Measurements from ENCODE around the gene RNF224.

The RNF224 gene

GRCh38 chr9:137240318-137240840 lies 13.1 kb downstream of the RNF224 start:
- TF ChIP-seq CTCF (IDR thresholded peaks at IDR 0.05; ENCODE audit: borderline replicate concordance, extremely low read depth, low read length, poor library complexity, severe bottlenecking) (no peak), EZH2 (IDR thresholded peaks at IDR 0.05; ENCODE audit: borderline replicate concordance, low read depth, low read length, severe bottlenecking) (no peak)
- no peaks in the 10 kb centered on the region for H3K9me3 ChIP-seq (ENCODE audit: insufficient read depth, low read length, severe bottlenecking)
- H3K27me3 ChIP-seq (ENCODE audit: insufficient read depth, low read length, poor library complexity), result no peaks in the 10 kb centered on the region
- peaks cover 25% of the 10 kb centered on the region for H3K79me2 ChIP-seq (ENCODE audit: insufficient read depth, low read length)
- H4K20me1 ChIP-seq (ENCODE audit: insufficient read depth, low read length), result peaks cover 49% of the 10 kb centered on the region
- DNase-seq (peak; percentile 76), ATAC-seq (ENCODE audit: insufficient read depth, low read depth) (peak; percentile 54)
- H2AFZ ChIP-seq (ENCODE audit: low read depth, low read length), result peak overlapping the region; percentile 68
- peaks cover 25% of the 10 kb centered on the region for H3K36me3 ChIP-seq (ENCODE audit: insufficient read depth, low read length)
- peak overlapping the region; percentile 89 for H3K9ac ChIP-seq (ENCODE audit: low read depth, low read length)
- peak overlapping the region; percentile 91 for H3K4me2 ChIP-seq (ENCODE audit: insufficient read depth, low read length)
- peak overlapping the region; percentile 35 to 77; a peak in 3 of 4 replicates for H3K4me3 ChIP-seq (ENCODE audit: low read depth in 1 of 2, low read length in 2 of 2)
- H3K27ac ChIP-seq (ENCODE audit: low read length), result peak overlapping the region; percentile 89
- peaks cover 55% of the 10 kb centered on the region for H3K4me1 ChIP-seq (ENCODE audit: insufficient read depth, low read length)

DNA sequence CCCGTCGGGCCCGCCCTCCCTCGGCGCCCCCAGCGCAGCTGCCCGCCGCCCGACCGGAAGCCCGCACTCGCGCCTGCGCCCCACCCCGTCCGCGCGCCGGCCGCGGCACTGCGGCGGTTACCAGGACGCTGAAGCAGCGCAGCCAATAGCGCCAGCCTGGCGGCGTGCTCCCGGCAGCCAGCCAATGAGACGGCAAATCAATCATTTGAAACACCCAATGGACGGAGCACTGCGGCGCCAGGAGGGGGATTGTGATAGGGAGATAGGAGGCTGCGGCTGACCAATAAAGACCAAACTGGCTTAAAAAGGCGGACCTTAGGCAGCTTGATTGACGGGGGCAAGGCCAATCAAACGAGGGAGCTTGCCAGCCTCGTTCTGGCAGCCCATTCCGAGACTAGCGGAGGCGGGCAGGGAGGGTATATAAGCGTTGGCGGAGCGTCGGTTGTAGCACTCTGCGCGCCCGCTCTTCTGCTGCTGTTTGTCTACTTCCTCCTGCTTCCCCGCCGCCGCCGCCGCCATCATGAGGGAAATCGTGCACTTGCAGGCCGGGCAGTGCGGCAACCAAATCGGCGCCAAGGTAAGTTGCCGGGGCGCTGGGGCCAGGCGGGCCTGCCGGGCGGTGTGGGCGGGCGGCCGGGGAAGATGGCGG lies 13.7 kb downstream of the RNF224 start, which contains the start of gene TUBB4B:
Gene TUBB4B (plus strand): TSS at position 447 of the 649 bp plus-strand sequence. CDS start 74 bp downstream, at position 521.
- Histone ChIP-seq H3K27ac (ENCODE audit: low read length) (peak within 1 kb of the TSS; percentile 89), H3K79me2 (ENCODE audit: insufficient read depth, low read length) (peaks cover 25% of the 10 kb centered on the region), H3K4me2 (ENCODE audit: insufficient read depth, low read length) (peak within 1 kb of the TSS; percentile 91), H2AFZ (ENCODE audit: low read depth, low read length) (peak within 1 kb of the TSS; percentile 68), H3K36me3 (ENCODE audit: insufficient read depth, low read length) (peaks cover 25% of the 10 kb centered on the region), H3K9ac (ENCODE audit: low read depth, low read length) (peak within 1 kb of the TSS; percentile 89), H3K9me3 (ENCODE audit: insufficient read depth, low read length, severe bottlenecking) (no peaks in the 10 kb centered on the region), H3K27me3 (ENCODE audit: insufficient read depth, low read length, poor library complexity) (no peaks in the 10 kb centered on the region), H3K4me3 (ENCODE audit: low read depth in 1 of 2, low read length in 2 of 2) (peak within 1 kb of the TSS; percentile 77 to 91), H4K20me1 (ENCODE audit: insufficient read depth, low read length) (peaks cover 49% of the 10 kb centered on the region), H3K4me1 (ENCODE audit: insufficient read depth, low read length) (peaks cover 54% of the 10 kb centered on the region)
- peak; percentile 99 for DNase-seq
- peak; percentile 81 for ATAC-seq (ENCODE audit: insufficient read depth, low read depth)
- TF ChIP-seq EZH2 (IDR thresholded peaks at IDR 0.05; ENCODE audit: borderline replicate concordance, low read depth, low read length, severe bottlenecking) (no peak), CTCF (IDR thresholded peaks at IDR 0.05; ENCODE audit: borderline replicate concordance, extremely low read depth, low read length, poor library complexity, severe bottlenecking) (no peak)

DNA sequence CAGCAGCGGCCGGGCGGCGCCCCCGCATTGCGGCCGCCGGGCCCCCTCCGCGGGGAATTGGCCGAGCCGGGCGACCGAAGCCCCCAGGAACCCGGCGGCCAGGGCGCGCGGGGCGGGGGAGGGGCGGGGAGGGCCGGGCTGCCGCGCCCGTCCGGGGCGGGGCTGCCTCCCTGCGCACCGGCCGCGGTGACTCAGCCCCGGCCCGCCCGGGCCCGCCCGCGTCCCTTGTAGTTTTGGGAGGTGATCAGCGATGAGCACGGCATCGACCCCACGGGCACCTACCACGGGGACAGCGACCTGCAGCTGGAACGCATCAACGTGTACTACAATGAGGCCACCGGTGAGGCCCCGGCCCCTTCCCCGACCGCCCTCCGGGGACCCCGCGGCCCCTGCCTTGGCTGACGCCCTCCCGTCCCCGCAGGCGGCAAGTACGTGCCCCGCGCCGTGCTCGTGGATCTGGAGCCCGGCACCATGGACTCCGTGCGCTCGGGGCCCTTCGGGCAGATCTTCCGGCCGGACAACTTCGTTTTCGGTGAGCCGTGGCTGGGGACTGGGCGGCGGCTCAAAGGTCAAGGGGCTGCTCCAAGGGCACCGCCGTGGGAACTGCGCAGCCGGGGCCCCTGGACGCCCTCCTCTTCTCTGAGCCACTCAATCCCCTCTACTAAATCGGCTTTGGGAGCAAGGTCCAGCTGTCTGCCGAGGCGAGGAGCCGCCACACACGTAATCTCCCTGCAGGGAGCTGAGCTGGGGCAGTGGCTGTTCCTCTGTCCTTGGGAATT lies 14.4 kb downstream of the RNF224 start:
- DNase-seq (peak; percentile 50), ATAC-seq (ENCODE audit: insufficient read depth, low read depth) (no peak)
- peaks cover 25% of the 10 kb centered on the region for H3K79me2 ChIP-seq (ENCODE audit: insufficient read depth, low read length)
- H3K27me3 ChIP-seq (ENCODE audit: insufficient read depth, low read length, poor library complexity), result no peaks in the 10 kb centered on the region
- peak overlapping the region; percentile 80 for H3K27ac ChIP-seq (ENCODE audit: low read length)
- H3K36me3 ChIP-seq (ENCODE audit: insufficient read depth, low read length), result peaks cover 25% of the 10 kb centered on the region
- H2AFZ ChIP-seq (ENCODE audit: low read depth, low read length), result no peak overlapping the region
- H3K4me1 ChIP-seq (ENCODE audit: insufficient read depth, low read length), result peaks cover 47% of the 10 kb centered on the region
- H4K20me1 ChIP-seq (ENCODE audit: insufficient read depth, low read length), result peaks cover 48% of the 10 kb centered on the region
- H3K4me3 ChIP-seq (ENCODE audit: low read depth in 1 of 2, low read length in 2 of 2), result peak overlapping the region; percentile 76 to 91
- TF ChIP-seq EZH2 (IDR thresholded peaks at IDR 0.05; ENCODE audit: borderline replicate concordance, low read depth, low read length, severe bottlenecking), result no peak
- no peak for TF ChIP-seq CTCF (IDR thresholded peaks at IDR 0.05; ENCODE audit: borderline replicate concordance, extremely low read depth, low read length, poor library complexity, severe bottlenecking)
- peak overlapping the region; percentile 81 for H3K9ac ChIP-seq (ENCODE audit: low read depth, low read length)
- H3K9me3 ChIP-seq (ENCODE audit: insufficient read depth, low read length, severe bottlenecking), result no peaks in the 10 kb centered on the region
- H3K4me2 ChIP-seq (ENCODE audit: insufficient read depth, low read length), result peak overlapping the region; percentile 90

All from DND-41 (cell line).